Transverse colon (tissue), 4 donors: ENCODE measurements around the gene NUP50. TPM values are rescaled to one million over a fixed set of nuclear protein-coding genes. Genes with fewer than 3 reads are reported as not detected.

ENCODE experiments used
- DNase-seq: peaks from one replicate; pipeline ENCODE4 v3.0.0-alpha.2; 2019
- H3K27ac ChIP-seq, 4 donors: fragments of 200-600 bp; sonication (generic); 2 replicates each; pipeline ENCODE4 v1.5.1; 2016 to 2018; ENCODE audit warnings: inconsistent platforms in 4 of 4
- H3K27me3 ChIP-seq: fragments of 200-600 bp; sonication (generic); 2 replicates; pipeline ENCODE4 v1.5.1; 2017; ENCODE audit warnings: inconsistent platforms
- H3K36me3 ChIP-seq, 4 donors: fragments of 200-600 bp; sonication (generic); 2 replicates each; pipeline ENCODE4 v1.5.1; 2017 to 2019; ENCODE audit warnings: inconsistent platforms in 4 of 4
- H3K4me1 ChIP-seq, 4 donors: fragments of 200-600 bp; sonication (generic); 2 replicates each; pipeline ENCODE4 v1.5.1; 2017 to 2020; ENCODE audit warnings: inconsistent platforms in 4 of 4
- H3K4me3 ChIP-seq, 4 donors: fragments of 200-600 bp; sonication (generic); 1 replicate in 1 of 4; 2 replicates in 3 of 4; pipeline versions ENCODE4 v1.5.1 to v1.6.1; 2017 to 2019; ENCODE audit warnings: inconsistent platforms in 4 of 4
- H3K9me3 ChIP-seq, 2 donors: fragments of 200-600 bp; sonication (generic); 2 replicates each; pipeline ENCODE4 v1.5.1; 2017 to 2019; ENCODE audit warnings: inconsistent platforms in 2 of 2
- CTCF ChIP-seq, 5 experiments: fragments of 200-600 bp in 3 of 5; fragments of 450-650 bp in 2 of 5; sonication (generic) in 3 of 5; IDR thresholded peaks; 1 replicate in 2 of 5; 2 replicates in 3 of 5; pipeline ENCODE4 v1.5.1; 2016 to 2017; ENCODE audit warnings: antibody characterized with exemption in 5 of 5, inconsistent platforms in 3 of 5, mild to moderate bottlenecking in 2 of 5, moderate library complexity in 1 of 5
- EP300 ChIP-seq: sonication (generic); formaldehyde crosslinking; IDR thresholded peaks from one replicate; pipeline ENCODE4 v1.6.1; 2017; ENCODE audit warnings: antibody characterized with exemption, low read depth
- POLR2A ChIP-seq: fragments of 450-650 bp; IDR thresholded peaks from one replicate; pipeline ENCODE4 v1.6.1; 2016; ENCODE audit warnings: antibody characterized with exemption, mild to moderate bottlenecking, moderate library complexity
- POLR2AphosphoS5 ChIP-seq, 3 donors: sonication (generic); formaldehyde crosslinking; IDR thresholded peaks; one replicate each; pipeline ENCODE4 v1.6.1; 2016; ENCODE audit warnings: antibody characterized with exemption in 3 of 3
- WGBS, 2 donors: methylation state at CpG; one replicate each; pipeline ENCODE4 v1.1.5; 2018; ENCODE audit warnings: low coverage in 1 of 2; 5-methylcytosine and 5-hydroxymethylcytosine counted together
- in situ Hi-C, 4 donors: fragments of 200-750 bp; cut with MboI; loops; one replicate each; pipeline versions ENCODE4 v1.15.0 to v1.15.1; 2017; ENCODE audit warnings: low sequenced_read_pairs in 3 of 4, low pct_ligation_motif_present in 1 of 4, low pct_unique_long_range_greater_than_20kb in 1 of 4
- intact Hi-C: fragments of 100-400 bp; cut with DNase I; formaldehyde crosslinking; loops from one replicate; pipeline ENCODE4 v1.15.1; 2023; ENCODE audit warnings: low total_unique reads
- total RNA-seq, 4 donors: library from RNA; depleted of rRNA; stranded (reverse); fragments of >200 nt; gene quantifications; one replicate each; pipeline ENCODE4 v1.1.0, GENCODE V29; 2016

The NUP50 gene
- total RNA-seq, 4 donors from 2014 or later = 47.0 to 152 (median 73.5) TPM

GRCh38 chr22:45157907-45158306 is 5.8 kb upstream of the NUP50 start:
- DNase-seq = no peak
- TF ChIP-seq EP300 (no peak), CTCF (IDR thresholded peaks at IDR 0.05) (no peak), POLR2A (no peak), POLR2AphosphoS5 (IDR thresholded peaks at IDR 0.05) (no peak)

GRCh38 chr22:45159652-45160462 is 3.9 kb upstream of the NUP50 start:
- TF ChIP-seq CTCF (IDR thresholded peaks at IDR 0.05) (peak in 4 of 5 experiments; percentile 21 to 62 (median 38)), EP300 (no peak), POLR2A (no peak), POLR2AphosphoS5 (IDR thresholded peaks at IDR 0.05) (peak in 1 of 3 donors; percentile 15)
- Histone ChIP-seq H3K9me3 (no peaks in the 10 kb centered on the region), H3K36me3 (no peaks in the 10 kb centered on the region), H3K27ac (peak overlapping the region; percentile 79 to 86 (median 83)), H3K4me3 (no peak overlapping the region), H3K27me3 (no peaks in the 10 kb centered on the region), H3K4me1 (peaks cover 5 to 49% (median 44%) of the 10 kb centered on the region in 4 donors)
- 48 to 53% methylated on average over 4 to 5 of the region's 5 CpGs for WGBS, 2 donors
- intact Hi-C loops = no loop called here
- peak; percentile 33 for DNase-seq
- in situ Hi-C loops = loop anchor here in 1 of 4 donors (10.0 kb wide), 1 partner anchor 85 kb away; the partner anchor contains the start of gene KIAA0930

More at GRCh38 chr22:45157907-45158306, 5.8 kb upstream of the NUP50 start:
- Histone ChIP-seq H3K4me3 (no peak overlapping the region), H3K27ac (peak overlapping the region; percentile 79 to 86 (median 83)), H3K4me1 (peaks cover 5 to 45% (median 37%) of the 10 kb centered on the region in 4 donors), H3K9me3 (no peaks in the 10 kb centered on the region), H3K27me3 (no peaks in the 10 kb centered on the region), H3K36me3 (no peaks in the 10 kb centered on the region)
- in situ Hi-C loops = no loop called here
- 92% methylated on average over 3 of the region's 3 CpGs; no CpG with 5 or more reads in 1 of the 2 donors for WGBS, 2 donors
- intact Hi-C loops = no loop called here

GRCh38 chr22:45162531-45162930 is 1.2 kb upstream of the NUP50 start:
- Histone ChIP-seq H3K27me3 (no peaks in the 10 kb centered on the region), H3K4me3 (peak overlapping the region in 3 of 4 donors; percentile 82 to 100 (median 94)), H3K4me1 (peaks cover 15 to 71% (median 60%) of the 10 kb centered on the region in 4 donors), H3K36me3 (no peaks in the 10 kb centered on the region), H3K27ac (peak overlapping the region in 3 of 4 donors; percentile 93 to 97 (median 94)), H3K9me3 (no peaks in the 10 kb centered on the region)
- WGBS, 2 donors = 89% methylated on average over 18 of the region's 19 CpGs; no CpG with 5 or more reads in 1 of the 2 donors
- DNase-seq = peak; percentile 19
- intact Hi-C loops = no loop called here
- in situ Hi-C loops = loop anchor here in 1 of 4 donors (10.0 kb wide), 1 partner anchor 82 kb away; the partner anchor contains the start of gene KIAA0930
- no peak for TF ChIP-seq CTCF (IDR thresholded peaks at IDR 0.05)
- no peak for TF ChIP-seq POLR2AphosphoS5 (IDR thresholded peaks at IDR 0.05)
- TF ChIP-seq EP300 = no peak
- TF ChIP-seq POLR2A = no peak

- no peaks in the 10 kb centered on the region for H3K27me3 ChIP-seq
- no peaks in the 10 kb centered on the region for H3K9me3 ChIP-seq
- H3K27ac ChIP-seq = peak overlapping the region; percentile 93 to 97 (median 94)
- TF ChIP-seq POLR2AphosphoS5 (IDR thresholded peaks at IDR 0.05) = no peak
- TF ChIP-seq EP300 = no peak
- no peak for TF ChIP-seq CTCF (IDR thresholded peaks at IDR 0.05)
- no peak for TF ChIP-seq POLR2A
- WGBS, 2 donors = 3 to 4% methylated on average over 6 to 13 of the region's 13 CpGs
- DNase-seq = peak; percentile 26
- intact Hi-C loops (no loop called here), in situ Hi-C loops (loop anchor here in 1 of 4 donors (10.0 kb wide), 1 partner anchor 82 kb away; the partner anchor contains the start of gene KIAA0930)
- peaks cover 15 to 69% (median 60%) of the 10 kb centered on the region in 4 donors for H3K4me1 ChIP-seq
- H3K36me3 ChIP-seq = peaks cover 0 to 1% (median 0%) of the 10 kb centered on the region in 4 donors
- peak overlapping the region; percentile 78 to 100 (median 88) for H3K4me3 ChIP-seq
Observed at GRCh38 chr22:45163099-45163450, 650 bp upstream of the NUP50 start.
